HepG2 (cell line): ENCODE data around the gene CISD2. TPM values are rescaled to one million over a fixed set of nuclear protein-coding genes. Genes with fewer than 3 reads are reported as not detected.

Experiments used
- ATAC-seq: fragments of 200-7000 bp; cut with Tn5 transposase; 3 replicates; pipeline ENCODE4 v1.9.1; 2020; ENCODE audit warnings: mild to moderate bottlenecking, moderate library complexity
- BruUV-seq: library from RNA; stranded (reverse); fragments of 400-500 nt; replicated peaks from 2 replicates; lab custom pipeline; 2021; lab: Mats Ljungman, UMichigan
- CTCF ChIA-PET: fragments of 300-600 bp; formaldehyde crosslinking; extraction: SDS; loops from one replicate; lab custom pipeline; 2021; ENCODE audit warnings: low total read pairs, inconsistent platforms, low intra/inter-chr PET ratio; lab: Yijun Ruan, JAX
- POLR2A ChIA-PET: fragments of 350-600 bp; sonication (Branson Sonifier 250); formaldehyde crosslinking; loops from one replicate; lab custom pipeline; 2020; ENCODE audit warnings: antibody characterized with exemption, inconsistent platforms; lab: Yijun Ruan, JAX
- DNase-seq: peaks from one replicate; pipeline ENCODE4 v3.0.0-alpha.2; 2015; ENCODE audit warnings: low spot score
- FAIRE-seq: peaks from 3 replicates; lab custom pipeline; 2011; peaks lifted over from hg19 to GRCh38; lab: Jason Lieb, UNC
- H2AFZ ChIP-seq: one replicate; pipeline ENCODE4 v1.6.1; 2011; ENCODE audit warnings: low read length, inconsistent platforms
- H3K27ac ChIP-seq: fragments of 300-600 bp; 3 replicates; pipeline ENCODE4 v1.8.0; 2011; ENCODE audit warnings: mixed run types, mild to moderate bottlenecking, mixed read lengths, low read length, inconsistent platforms; ENCODE audit not compliant: insufficient read depth; ENCODE audit errors: extremely low read length
- H3K27me3 ChIP-seq, 2 experiments: fragments of 200-600 bp in 1 of 2; 2 replicates in 1 of 2; 3 replicates in 1 of 2; pipeline versions ENCODE4 v1.6.0 to v1.8.0; 2011; ENCODE audit warnings: low read length in 2 of 2, mild to moderate bottlenecking in 2 of 2, moderate library complexity in 2 of 2, inconsistent platforms in 1 of 2; ENCODE audit not compliant: insufficient read depth in 2 of 2, control insufficient read depth in 1 of 2
- H3K36me3 ChIP-seq, 2 experiments: fragments of 200-600 bp in 1 of 2; replicated peaks in 1 of 2; 2 replicates in 1 of 2; 3 replicates in 1 of 2; pipeline versions ENCODE4 v1.5.1 to v1.8.0; 2011; ENCODE audit warnings: low read length in 2 of 2, inconsistent platforms in 1 of 2; ENCODE audit not compliant: insufficient read depth in 2 of 2, control insufficient read depth in 1 of 2
- H3K4me1 ChIP-seq: 2 replicates; pipeline ENCODE4 v1.5.1; 2012; ENCODE audit warnings: low read length, inconsistent platforms; ENCODE audit not compliant: insufficient read depth
- H3K4me2 ChIP-seq: 2 replicates; pipeline ENCODE4 v1.6.0; 2011; ENCODE audit warnings: low read depth, low read length, inconsistent platforms
- H3K4me3 ChIP-seq, 3 experiments: fragments of 200-600 bp in 1 of 3; sonication (generic), shearing (Covaris generic) in 1 of 3; replicated peaks in 1 of 3; 2 replicates each; pipeline ENCODE4 v1.5.1; 2011 to 2016; ENCODE audit warnings: low read length in 3 of 3, inconsistent platforms in 2 of 3, low read depth in 2 of 3, mild to moderate bottlenecking in 2 of 3, control low read depth in 1 of 3, mixed read lengths in 1 of 3; ENCODE audit not compliant: insufficient read depth in 1 of 3
- H3K79me2 ChIP-seq: one replicate; pipeline ENCODE4 v1.6.1; 2011; ENCODE audit warnings: low read length, inconsistent platforms; ENCODE audit not compliant: insufficient read depth
- H3K9ac ChIP-seq: 2 replicates; pipeline ENCODE4 v1.6.0; 2011; ENCODE audit warnings: mild to moderate bottlenecking, low read depth, low read length, inconsistent platforms; ENCODE audit not compliant: insufficient read depth
- H3K9me3 ChIP-seq: 2 replicates; pipeline ENCODE4 v1.5.1; 2012; ENCODE audit warnings: mild to moderate bottlenecking, low read length
- H4K20me1 ChIP-seq: 2 replicates; pipeline ENCODE4 v1.6.0; 2011; ENCODE audit warnings: inconsistent platforms, mild to moderate bottlenecking, low read length, moderate library complexity; ENCODE audit not compliant: insufficient read depth
- RFX5 ChIP-seq: IDR thresholded peaks from 2 replicates; pipeline ENCODE4 v1.6.1; 2011; ENCODE audit warnings: low read depth, low read length, improper control_type of control experiment
- ZNF121 ChIP-seq: sonication (generic); formaldehyde crosslinking; IDR thresholded peaks from 2 replicates; pipeline ENCODE4 v1.5.0; 2020; ENCODE audit warnings: mild to moderate bottlenecking, missing genetic modification reagents
- ZSCAN25 ChIP-seq: sonication (generic); formaldehyde crosslinking; IDR thresholded peaks from 2 replicates; pipeline ENCODE4 v1.8.0; 2022; ENCODE audit warnings: mild to moderate bottlenecking, missing genetic modification reagents
- WGBS: methylation state at CpG from one replicate; pipeline ENCODE4 v1.1.6; 2017; ENCODE audit warnings: low lambda C conversion rate; 5-methylcytosine and 5-hydroxymethylcytosine counted together
- in situ Hi-C: cut with HindIII; loops from 2 replicates; pipeline ENCODE4 v1.10.0; 2017; ENCODE audit warnings: low pct_unique_long_range_greater_than_20kb; ENCODE audit not compliant: extremely low pct_ligation_motif_present
- intact Hi-C: fragments of 100-400 bp; cut with micrococcal nuclease; formaldehyde crosslinking; loops from one replicate; pipeline ENCODE4 v1.10.0; 2022; ENCODE audit not compliant: unreplicated experiment
- polyA plus RNA-seq, 8 experiments: library from polyadenylated mRNA; depleted of rRNA in 3 of 8; stranded (reverse) in 7 of 8; unstranded in 1 of 8; fragments of >200 nt; fragmentation: Illumina TruSeq in 4 of 8; extraction: Trizol in 4 of 8; gene quantifications; 2 replicates each; pipeline versions ENCODE4 v1.2.1 to v1.2.3, GENCODE V29; 2011 to 2016; ENCODE audit warnings: low read depth in 4 of 8, missing spikeins in 1 of 8, mixed read lengths in 1 of 8; ENCODE audit not compliant: insufficient read depth in 1 of 8
- total RNA-seq, 5 experiments: library from RNA; depleted of rRNA; stranded (reverse); fragments of >200 nt; fragmentation: Illumina TruSeq; extraction: Trizol; gene quantifications; 2 replicates each; pipeline ENCODE4 v1.2.3, GENCODE V29; 2016; ENCODE audit warnings: low read depth in 1 of 5

CISD2 gene
- total and polyA plus RNA-seq, 2 of the 13 experiments (the other 11 are each of a cell fraction or from before 2014, with no cell fraction given): 24.5 to 37.7 TPM

DNA sequence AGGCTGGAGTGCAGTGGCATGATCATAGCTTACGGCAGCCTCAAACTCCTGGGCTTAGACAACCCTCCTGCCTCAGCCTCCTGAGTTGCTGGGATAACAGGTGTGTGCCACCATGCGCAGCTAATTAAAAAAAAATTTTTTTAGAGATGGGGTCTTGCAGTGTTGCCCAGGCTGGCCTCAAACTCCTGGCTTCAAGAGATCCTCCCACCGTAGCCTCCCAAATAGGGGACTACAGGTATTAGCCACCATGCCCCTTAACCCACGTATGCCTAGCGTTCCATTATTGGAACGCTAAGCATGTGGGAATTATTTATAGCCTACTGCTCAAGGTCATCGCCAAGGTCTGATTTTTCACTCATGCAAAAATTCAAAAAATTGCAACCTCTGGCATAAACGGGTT is 21.1 kb upstream of the CISD2 start:
- BruUV-seq: no TSS peak
- in situ Hi-C loops: no loop called here

DNA sequence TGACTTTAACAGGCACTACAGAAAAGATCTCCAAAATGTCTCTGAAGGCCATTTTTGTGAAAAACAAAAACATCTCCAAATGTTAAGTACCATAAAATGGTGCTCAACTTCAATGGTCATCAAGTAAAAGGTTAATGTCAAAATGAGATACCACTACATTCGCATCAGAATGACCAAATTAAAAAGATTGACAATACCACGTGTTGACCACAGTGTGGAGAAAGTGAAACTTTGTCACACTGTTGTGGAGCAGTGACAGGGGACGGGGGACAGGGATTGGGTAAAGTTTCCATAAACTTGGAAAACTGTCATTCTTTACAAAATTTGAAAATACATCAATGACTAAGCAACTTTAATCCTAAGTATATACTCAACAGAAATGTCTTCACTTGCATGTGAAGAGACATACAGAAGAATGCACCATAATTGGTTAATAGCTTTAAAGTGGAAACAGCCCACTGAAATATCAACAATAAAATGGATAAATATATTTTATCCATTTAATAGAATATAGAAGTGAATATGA is 19.1 kb upstream of the CISD2 start:
- no peaks in the 10 kb centered on the region for H3K36me3 ChIP-seq
- intact Hi-C loops (no loop called here), in situ Hi-C loops (no loop called here)
- no peaks in the 10 kb centered on the region for H3K27me3 ChIP-seq
- peaks cover 11% of the 10 kb centered on the region for H3K4me1 ChIP-seq
- no peaks in the 10 kb centered on the region for H4K20me1 ChIP-seq
- CTCF ChIA-PET: no interaction called here
- H2AFZ ChIP-seq: no peak overlapping the region
- H3K9ac ChIP-seq: no peak overlapping the region
- H3K4me3 ChIP-seq: no peak overlapping the region
- no peak overlapping the region for H3K27ac ChIP-seq
- DNase-seq: no peak
- POLR2A ChIA-PET: interaction anchor here (3.8 kb wide), 1 partner anchor 22 kb away, joined by 20 read pairs; the partner anchor contains the start of gene UBE2D3
- no peak for FAIRE-seq
- H3K4me2 ChIP-seq: no peak overlapping the region
- ATAC-seq: no peak
- no peak for TF ChIP-seq ZSCAN25 (CRISPR knock-in tag)
- WGBS: 87% methylated on average over 3 of the region's 3 CpGs
- H3K79me2 ChIP-seq: no peaks in the 10 kb centered on the region
- H3K9me3 ChIP-seq: no peaks in the 10 kb centered on the region
- no TSS peak for BruUV-seq

More for the DNA sequence above, 21.1 kb upstream of the CISD2 start:
- H3K4me1 ChIP-seq: peaks cover 11% of the 10 kb centered on the region
- no peak overlapping the region for H3K9ac ChIP-seq
- H4K20me1 ChIP-seq: no peaks in the 10 kb centered on the region
- 95% methylated on average over 8 of the region's 8 CpGs for WGBS
- FAIRE-seq (no peak), DNase-seq (no peak), ATAC-seq (no peak)
- intact Hi-C loops: no loop called here
- TF ChIP-seq ZNF121 (CRISPR knock-in tag) (0 out of 2 replicates have a peak, but pooled peaks have one; percentile 20), RFX5 (no peak)
- H3K36me3 ChIP-seq: no peaks in the 10 kb centered on the region
- ChIA-PET CTCF (no interaction called here), POLR2A (no interaction called here)
- H3K9me3 ChIP-seq: no peaks in the 10 kb centered on the region
- no peak overlapping the region for H2AFZ ChIP-seq
- no peaks in the 10 kb centered on the region for H3K27me3 ChIP-seq
- H3K79me2 ChIP-seq: no peaks in the 10 kb centered on the region
- no peak overlapping the region for H3K4me2 ChIP-seq
- H3K27ac ChIP-seq: no peak overlapping the region
- no peak overlapping the region for H3K4me3 ChIP-seq
